Central memory CD8-positive, alpha-beta T cell (primary cell): ENCODE results near the gene ANKRD1.
"Not testable (repeated sequence)": the region's sequence is repeated elsewhere in the genome, so short reads cannot be mapped to it uniquely, and the experiment has no call there.

ENCODE experiments used
- ATAC-seq: fragments of 150-1000 bp; cut with Tn5 transposase; replicated peaks from 2 replicates; pipeline ENCODE4 v1.10.0; 2022; ENCODE audit warnings: mild to moderate bottlenecking, moderate FRiP score, moderate number of reproducible peaks; ENCODE audit not compliant: poor library complexity, severe bottlenecking; ENCODE audit errors: extremely low read depth
- DNase-seq, 2 donors: peaks; one replicate each; pipeline ENCODE4 v3.0.0; 2021; ENCODE audit warnings: low spot score in 2 of 2
- H3K27ac Mint-ChIP-seq: one replicate; pipeline ENCODE4 v1.8.0; 2022; ENCODE audit warnings: low read depth, mild to moderate bottlenecking, moderate library complexity, mixed read lengths
- H3K27me3 Mint-ChIP-seq: one replicate; pipeline ENCODE4 v1.8.0; 2022; ENCODE audit warnings: mixed read lengths
- H3K36me3 Mint-ChIP-seq: one replicate; pipeline ENCODE4 v1.8.0; 2022; ENCODE audit warnings: mild to moderate bottlenecking, moderate library complexity, mixed read lengths; ENCODE audit not compliant: insufficient read depth
- H3K4me1 Mint-ChIP-seq: one replicate; pipeline ENCODE4 v1.8.0; 2022; ENCODE audit warnings: mixed read lengths
- H3K4me3 Mint-ChIP-seq: one replicate; pipeline ENCODE4 v1.8.0; 2022; ENCODE audit warnings: mild to moderate bottlenecking, moderate library complexity, mixed read lengths
- H3K9me3 Mint-ChIP-seq: one replicate; pipeline ENCODE4 v1.8.0; 2022; ENCODE audit warnings: mixed read lengths

ANKRD1 gene

DNA sequence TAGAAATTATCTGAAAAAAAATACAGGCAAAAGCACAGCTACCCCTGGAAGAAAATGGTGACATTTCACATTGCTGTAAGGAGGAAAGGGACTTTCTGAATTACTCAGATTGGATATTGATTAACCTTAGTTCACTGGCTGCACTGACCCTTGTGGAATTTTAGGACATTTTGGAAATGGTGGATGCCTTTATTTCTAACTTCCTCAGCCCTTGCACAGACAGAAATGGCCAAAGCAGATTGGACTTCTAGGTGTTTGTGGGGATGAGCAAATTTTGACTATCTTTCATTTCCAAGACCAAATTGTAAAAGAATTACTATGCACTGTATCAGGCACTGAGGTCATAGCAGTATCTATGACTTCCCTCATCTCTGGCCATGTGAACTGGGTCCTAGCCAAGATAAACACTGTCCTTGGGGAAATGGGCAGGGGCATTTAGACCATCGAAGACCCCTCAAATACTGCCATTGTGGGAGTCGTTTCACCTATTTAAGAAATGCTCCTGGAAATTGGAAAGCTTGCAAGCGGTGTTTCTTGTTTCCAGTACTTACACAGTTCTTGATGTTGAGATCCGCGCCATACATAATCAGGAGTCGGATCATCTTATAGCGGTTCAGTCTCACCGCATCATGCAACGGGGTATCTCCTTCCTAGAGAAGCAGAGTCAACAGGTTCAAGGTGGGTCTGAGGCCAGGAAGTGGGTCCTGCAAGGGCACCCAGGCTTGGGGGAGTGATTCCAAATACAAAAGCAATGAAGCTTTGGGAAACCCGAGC is 5.7 kb downstream of the ANKRD1 start:
- no peaks in the 10 kb centered on the region for H3K4me1 Mint-ChIP-seq
- ATAC-seq, result no peak
- H3K4me3 Mint-ChIP-seq, result no peak overlapping the region
- H3K27me3 Mint-ChIP-seq, result peaks cover 28% of the 10 kb centered on the region
- no peaks in the 10 kb centered on the region for H3K9me3 Mint-ChIP-seq
- no peaks in the 10 kb centered on the region for H3K36me3 Mint-ChIP-seq
- no peak for DNase-seq
- H3K27ac Mint-ChIP-seq, result no peak overlapping the region

DNA sequence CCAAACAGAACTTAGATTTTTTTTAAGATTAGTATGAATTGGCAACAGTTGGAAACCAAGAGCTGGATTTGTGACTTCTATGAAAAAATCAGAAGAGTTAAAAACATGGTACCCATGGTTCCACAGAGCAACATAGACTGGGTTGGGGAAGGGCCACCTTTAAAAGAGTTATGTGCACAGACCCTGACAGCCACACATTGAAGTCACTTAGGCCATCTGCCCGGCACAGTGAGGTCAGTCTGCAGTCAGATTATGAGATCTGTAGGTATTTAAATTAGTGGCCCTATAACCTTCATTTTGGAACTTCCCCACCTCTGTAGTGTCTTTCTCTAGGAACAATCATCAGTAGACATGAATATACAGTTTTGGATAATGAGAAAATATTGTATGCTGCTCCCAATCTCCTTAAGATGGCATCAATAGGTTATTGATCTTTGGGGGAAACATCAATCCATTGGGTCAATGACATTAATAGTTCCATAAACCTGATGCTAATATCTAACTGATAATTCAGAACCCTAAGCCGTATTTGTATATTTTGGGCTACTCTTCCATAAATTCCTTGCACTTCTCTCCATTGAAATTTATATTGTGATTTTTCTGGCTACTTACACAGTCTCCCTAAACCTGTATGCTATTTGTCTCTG is 7.0 kb downstream of the ANKRD1 start:
- no peaks in the 10 kb centered on the region for H3K36me3 Mint-ChIP-seq
- H3K27ac Mint-ChIP-seq, result no peak overlapping the region
- no peak overlapping the region for H3K4me3 Mint-ChIP-seq
- ATAC-seq, result no peak
- no peak for DNase-seq
- H3K9me3 Mint-ChIP-seq, result no peaks in the 10 kb centered on the region
- H3K27me3 Mint-ChIP-seq, result peaks cover 20% of the 10 kb centered on the region
- no peaks in the 10 kb centered on the region for H3K4me1 Mint-ChIP-seq

- DNase-seq, result no peak
- no peak overlapping the region for H3K27ac Mint-ChIP-seq
- no peaks in the 10 kb centered on the region for H3K36me3 Mint-ChIP-seq
- H3K4me3 Mint-ChIP-seq, result no peak overlapping the region
- no peak for ATAC-seq
- H3K4me1 Mint-ChIP-seq, result no peaks in the 10 kb centered on the region
- peaks cover 15% of the 10 kb centered on the region for H3K27me3 Mint-ChIP-seq
- H3K9me3 Mint-ChIP-seq, result no peaks in the 10 kb centered on the region
Measured at GRCh38 chr10:90912854-90913479, 7.9 kb downstream of the ANKRD1 start.

DNA sequence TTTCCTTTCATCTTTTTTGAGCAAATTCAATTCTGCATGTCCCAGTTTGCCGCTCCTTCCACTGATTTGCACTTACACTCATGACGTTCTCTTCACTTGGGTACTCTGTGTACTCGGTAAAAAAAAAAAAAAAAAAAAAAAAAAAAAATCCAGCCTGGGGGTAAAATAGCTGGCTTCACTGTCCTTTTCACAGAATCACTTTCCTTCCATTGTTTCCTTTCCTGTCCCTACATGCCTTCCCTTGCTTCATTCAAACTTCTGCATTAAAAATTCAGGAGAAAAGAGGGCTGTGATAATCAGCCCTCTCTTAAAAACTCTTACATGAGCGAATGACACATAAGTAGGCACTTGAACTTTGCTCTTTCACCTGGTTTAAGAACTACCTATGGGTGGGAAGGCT is 8.7 kb downstream of the ANKRD1 start:
- Mint-ChIP-seq H3K36me3 (no peaks in the 10 kb centered on the region), H3K27me3 (peaks cover 8% of the 10 kb centered on the region)

DNA sequence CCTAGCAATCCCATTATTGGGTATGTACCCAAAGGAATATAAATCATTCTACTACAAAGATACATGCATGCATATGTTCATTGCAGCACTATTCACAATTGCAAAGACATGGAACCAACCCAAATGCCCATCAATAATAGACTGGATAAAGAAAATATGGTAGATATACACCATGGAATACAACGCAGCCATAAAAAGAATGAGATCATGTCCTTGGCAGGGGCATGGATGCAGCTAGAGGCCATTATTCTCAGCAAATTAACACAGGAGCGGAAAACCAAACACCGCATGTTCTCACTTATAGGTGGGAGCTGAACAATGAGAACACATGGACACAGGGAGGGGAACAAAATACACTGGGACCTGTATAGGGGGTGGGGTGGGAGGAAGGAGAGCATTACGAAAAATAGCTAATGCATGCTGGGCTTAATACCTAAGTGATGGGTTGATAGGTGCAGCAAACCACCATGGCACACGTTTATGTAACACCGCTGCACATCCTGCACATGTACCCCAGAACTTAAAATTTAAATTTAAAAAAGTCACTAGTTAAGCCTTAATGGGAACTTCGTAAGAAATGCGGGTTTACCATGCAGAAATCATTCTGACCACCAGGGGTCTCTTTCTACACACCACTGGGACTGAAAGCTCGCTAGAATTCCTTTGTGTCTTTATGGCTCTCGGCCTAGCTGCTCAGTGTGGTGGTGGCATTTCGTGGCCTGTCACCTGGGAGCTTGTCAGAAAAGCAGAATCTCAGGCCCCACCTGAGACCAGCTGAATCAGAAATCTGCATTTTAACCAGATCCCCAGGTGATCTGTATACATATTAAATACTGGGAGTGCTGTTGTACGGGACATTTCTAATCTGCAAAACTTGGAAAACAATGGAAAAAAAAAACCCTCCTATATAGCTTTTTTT is 9.5 kb downstream of the ANKRD1 start:
- peak; percentile 46 for ATAC-seq
- Mint-ChIP-seq H3K9me3 (no peaks in the 10 kb centered on the region), H3K27me3 (peaks cover 8% of the 10 kb centered on the region), H3K36me3 (no peaks in the 10 kb centered on the region), H3K4me3 (no peak overlapping the region), H3K27ac (no peak overlapping the region), H3K4me1 (no peaks in the 10 kb centered on the region)
- DNase-seq, result peak; percentile 21 to 25

More for the DNA sequence above, 8.7 kb downstream of the ANKRD1 start:
- Mint-ChIP-seq H3K9me3 (no peaks in the 10 kb centered on the region), H3K4me3 (no peak overlapping the region), H3K27ac (no peak overlapping the region), H3K4me1 (no peaks in the 10 kb centered on the region)
- ATAC-seq (no peak), DNase-seq (no peak)

DNA sequence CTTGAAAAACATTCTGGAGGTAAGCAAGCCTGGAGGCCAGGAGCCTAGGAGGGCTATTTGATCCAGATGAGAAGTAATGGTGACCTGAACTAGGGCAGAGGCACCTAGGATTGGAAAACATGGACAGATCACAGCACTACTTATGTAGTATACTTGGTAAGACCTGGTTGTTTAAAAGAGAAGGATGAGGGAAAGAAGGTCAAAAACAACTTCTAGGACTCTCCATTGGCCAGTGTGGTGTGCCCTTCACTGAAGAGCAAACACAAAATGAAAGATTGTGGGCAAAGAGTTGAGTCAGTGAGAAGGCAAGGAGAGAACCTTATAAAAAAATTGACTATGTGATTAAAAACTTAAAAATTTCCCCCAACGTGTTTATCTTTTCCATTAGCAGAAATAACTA is 14.3 kb downstream of the ANKRD1 start:
- peaks cover 10% of the 10 kb centered on the region for H3K36me3 Mint-ChIP-seq

GRCh38 chr10:90905925-90906324 is 15.0 kb downstream of the ANKRD1 start:
- H3K27ac Mint-ChIP-seq, result no peak overlapping the region
- H3K4me3 Mint-ChIP-seq, result no peak overlapping the region
- H3K27me3 Mint-ChIP-seq, result no peaks in the 10 kb centered on the region
- H3K4me1 Mint-ChIP-seq, result no peaks in the 10 kb centered on the region
- H3K9me3 Mint-ChIP-seq, result no peaks in the 10 kb centered on the region
- ATAC-seq, result no peak
- peaks cover 15% of the 10 kb centered on the region for H3K36me3 Mint-ChIP-seq
- no peak for DNase-seq

More for the DNA sequence above, 14.3 kb downstream of the ANKRD1 start:
- no peak overlapping the region for H3K4me3 Mint-ChIP-seq
- H3K27me3 Mint-ChIP-seq, result no peaks in the 10 kb centered on the region
- no peak for DNase-seq
- ATAC-seq, result no peak
- no peaks in the 10 kb centered on the region for H3K4me1 Mint-ChIP-seq
- H3K9me3 Mint-ChIP-seq, result no peaks in the 10 kb centered on the region
- no peak overlapping the region for H3K27ac Mint-ChIP-seq

GRCh38 chr10:90896916-90897315 is 24.0 kb downstream of the ANKRD1 start:
- Mint-ChIP-seq H3K36me3 (peaks cover 37% of the 10 kb centered on the region), H3K27ac (peak overlapping the region; percentile 72)
- not testable (repeated sequence) for DNase-seq, H3K27me3 Mint-ChIP-seq, ATAC-seq, H3K9me3 Mint-ChIP-seq, H3K4me3 Mint-ChIP-seq, H3K4me1 Mint-ChIP-seq

DNA sequence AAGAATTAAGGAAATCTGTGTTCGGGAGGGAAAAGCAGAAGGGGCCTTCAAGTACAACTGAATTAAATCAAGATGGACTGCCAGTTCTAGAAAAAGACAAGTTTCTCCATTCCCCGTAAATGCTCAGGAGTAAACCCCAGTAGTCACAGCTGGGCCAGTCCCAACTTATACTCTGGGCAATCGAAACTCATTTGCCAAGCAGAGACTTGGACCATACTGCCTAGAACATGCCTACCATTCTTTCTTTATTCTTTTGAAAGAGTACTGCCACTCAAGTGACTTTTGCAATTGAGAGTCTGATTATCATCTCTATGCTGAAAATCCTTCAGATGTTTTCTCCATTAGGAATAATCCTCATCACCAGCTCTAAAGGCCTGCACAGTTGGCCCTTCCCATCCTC is 27.7 kb downstream of the ANKRD1 start:
- H3K27me3 Mint-ChIP-seq, result no peaks in the 10 kb centered on the region
- H3K36me3 Mint-ChIP-seq, result peaks cover 53% of the 10 kb centered on the region
- H3K4me3 Mint-ChIP-seq, result no peak overlapping the region
- no peak overlapping the region for H3K27ac Mint-ChIP-seq
- peaks cover 13% of the 10 kb centered on the region for H3K4me1 Mint-ChIP-seq
- DNase-seq (no peak), ATAC-seq (no peak)
- H3K9me3 Mint-ChIP-seq, result no peaks in the 10 kb centered on the region

GRCh38 chr10:90890347-90890746 is 30.5 kb downstream of the ANKRD1 start:
- no peak overlapping the region for H3K4me3 Mint-ChIP-seq
- ATAC-seq (no peak), DNase-seq (no peak)
- no peaks in the 10 kb centered on the region for H3K27me3 Mint-ChIP-seq
- peaks cover 7% of the 10 kb centered on the region for H3K4me1 Mint-ChIP-seq
- H3K27ac Mint-ChIP-seq, result no peak overlapping the region
- peaks cover 70% of the 10 kb centered on the region for H3K36me3 Mint-ChIP-seq
- no peaks in the 10 kb centered on the region for H3K9me3 Mint-ChIP-seq

GRCh38 chr10:90889636-90890035 is 31.3 kb downstream of the ANKRD1 start:
- Mint-ChIP-seq H3K4me3 (no peak overlapping the region), H3K27ac (no peak overlapping the region), H3K36me3 (peaks cover 70% of the 10 kb centered on the region), H3K9me3 (no peaks in the 10 kb centered on the region), H3K27me3 (no peaks in the 10 kb centered on the region), H3K4me1 (peaks cover 7% of the 10 kb centered on the region)
- DNase-seq, result no peak
- no peak for ATAC-seq

DNA sequence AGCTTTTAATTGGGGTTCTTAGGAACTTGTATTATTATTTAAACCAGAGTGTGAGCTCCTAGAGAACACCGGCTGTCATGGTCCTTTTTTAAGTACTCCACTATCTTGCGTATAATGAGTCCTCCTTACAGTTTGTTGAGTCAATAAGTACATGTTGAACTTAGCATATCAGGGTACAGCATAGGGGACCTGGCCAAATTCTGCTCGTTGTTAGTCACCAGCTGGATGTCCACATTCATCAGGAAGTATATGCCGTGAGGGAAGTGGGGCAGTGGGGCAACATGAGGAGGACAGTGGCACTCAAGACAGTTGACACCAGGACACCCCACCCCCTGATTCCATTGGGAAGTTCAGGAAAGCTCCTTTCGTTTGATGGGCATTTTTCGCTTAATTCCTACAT is 32.5 kb downstream of the ANKRD1 start:
- DNase-seq, result no peak
- Mint-ChIP-seq H3K36me3 (peaks cover 67% of the 10 kb centered on the region), H3K9me3 (no peaks in the 10 kb centered on the region), H3K27me3 (no peaks in the 10 kb centered on the region), H3K27ac (peak overlapping the region; percentile 22), H3K4me3 (no peak overlapping the region), H3K4me1 (peaks cover 7% of the 10 kb centered on the region)
- no peak for ATAC-seq
